ENCODE results near the gene TGM2. TPM values are rescaled to one million over a fixed set of nuclear protein-coding genes. Genes with fewer than 3 reads are reported as not detected.

Gene TGM2
- total RNA-seq, 3 donors from 2014 or later: 14.9 to 62.2 (median 33.3) TPM

DNA sequence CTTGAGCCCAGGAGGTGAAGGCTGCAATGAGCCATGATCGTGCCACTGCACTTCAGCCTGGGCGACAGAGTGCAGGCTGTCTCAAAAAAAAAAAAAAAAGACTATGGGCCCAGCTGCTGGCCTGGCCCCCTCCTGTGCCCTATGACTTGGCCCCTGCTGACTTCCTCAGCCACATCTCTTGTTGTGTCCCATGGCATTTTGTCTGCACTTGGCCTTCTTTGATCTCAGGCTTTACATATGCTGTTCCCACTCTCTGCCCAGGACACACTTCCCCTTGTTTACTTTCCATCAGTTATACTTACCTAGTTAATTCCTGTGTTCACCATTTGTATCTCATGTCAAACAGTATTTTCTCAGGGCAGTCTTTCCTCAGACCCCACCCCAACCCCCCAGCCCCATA lies 87.0 kb downstream of the TGM2 start:
- no peak for ATAC-seq
- TF ChIP-seq, protein P1, sequence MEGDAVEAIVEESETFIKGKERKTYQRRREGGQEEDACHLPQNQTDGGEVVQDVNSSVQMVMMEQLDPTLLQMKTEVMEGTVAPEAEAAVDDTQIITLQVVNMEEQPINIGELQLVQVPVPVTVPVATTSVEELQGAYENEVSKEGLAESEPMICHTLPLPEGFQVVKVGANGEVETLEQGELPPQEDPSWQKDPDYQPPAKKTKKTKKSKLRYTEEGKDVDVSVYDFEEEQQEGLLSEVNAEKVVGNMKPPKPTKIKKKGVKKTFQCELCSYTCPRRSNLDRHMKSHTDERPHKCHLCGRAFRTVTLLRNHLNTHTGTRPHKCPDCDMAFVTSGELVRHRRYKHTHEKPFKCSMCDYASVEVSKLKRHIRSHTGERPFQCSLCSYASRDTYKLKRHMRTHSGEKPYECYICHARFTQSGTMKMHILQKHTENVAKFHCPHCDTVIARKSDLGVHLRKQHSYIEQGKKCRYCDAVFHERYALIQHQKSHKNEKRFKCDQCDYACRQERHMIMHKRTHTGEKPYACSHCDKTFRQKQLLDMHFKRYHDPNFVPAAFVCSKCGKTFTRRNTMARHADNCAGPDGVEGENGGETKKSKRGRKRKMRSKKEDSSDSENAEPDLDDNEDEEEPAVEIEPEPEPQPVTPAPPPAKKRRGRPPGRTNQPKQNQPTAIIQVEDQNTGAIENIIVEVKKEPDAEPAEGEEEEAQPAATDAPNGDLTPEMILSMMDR (IDR thresholded peaks at IDR 0.05): no peak
- DNase-seq: no peak
- no peaks in the 10 kb centered on the region for H3K4me1 ChIP-seq (ENCODE audit: low read depth)
- H3K4me3 ChIP-seq: no peak overlapping the region
- H3K9me3 ChIP-seq: no peaks in the 10 kb centered on the region
- H3K36me3 ChIP-seq (ENCODE audit: low read depth): no peaks in the 10 kb centered on the region
- intact Hi-C loops (cut with DNase I, micrococcal nuclease): no loop called here

Other genes with a start within 250 kb of the TGM2 start
- 10 to 100 TPM; 13.4 to 16.4 (median 14.0) TPM for gene TTI1, start 131.8 kb downstream of the TGM2 start, total RNA-seq
- 10 to 100 TPM; 28.2 to 36.3 (median 32.9) TPM for gene RPRD1B, start 131.5 kb downstream of the TGM2 start, total RNA-seq
- 10 to 100 TPM in 1 of 3 donors, 1 to 10 TPM in 2; 1.2 to 22.4 (median 3.4) TPM for gene KIAA1755, start 95.5 kb upstream of the TGM2 start, total RNA-seq
- under 1 TPM in 1 of 3 donors, not detected in 2; 0.19 TPM for gene BPI, start 138.9 kb upstream of the TGM2 start, total RNA-seq
- under 1 TPM in 2 of 3 donors, not detected in 1; 0.14 to 0.34 TPM for gene LBP, start 181.2 kb upstream of the TGM2 start, total RNA-seq